Loucy (cell line): ENCODE data around the gene VAV2.

Source experiments
- CTCF ChIP-seq: fragments of 200-600 bp; sonication (generic); conservative IDR thresholded peaks from 2 replicates; pipeline ENCODE4 v1.5.1; 2014; ENCODE audit warnings: mild to moderate bottlenecking, antibody characterized with exemption, low read length
- EZH2phosphoT487 ChIP-seq: fragments of 200-600 bp; IDR thresholded peaks from 2 replicates; pipeline ENCODE4 v1.6.1; 2018; ENCODE audit warnings: antibody characterized with exemption, mild to moderate bottlenecking, moderate library complexity, borderline replicate concordance

- TF ChIP-seq CTCF, result no peak
- no peak for TF ChIP-seq EZH2phosphoT487
Observed at GRCh38 chr9:133714606-133715294, 277.4 kb downstream of the VAV2 start.
